ENCODE data around the gene TNS1. TPM values are rescaled to one million over a fixed set of nuclear protein-coding genes. Genes with fewer than 3 reads are reported as not detected.

Gene TNS1
- total RNA-seq, 1 experiment from 2014 or later = 6.2 TPM

DNA sequence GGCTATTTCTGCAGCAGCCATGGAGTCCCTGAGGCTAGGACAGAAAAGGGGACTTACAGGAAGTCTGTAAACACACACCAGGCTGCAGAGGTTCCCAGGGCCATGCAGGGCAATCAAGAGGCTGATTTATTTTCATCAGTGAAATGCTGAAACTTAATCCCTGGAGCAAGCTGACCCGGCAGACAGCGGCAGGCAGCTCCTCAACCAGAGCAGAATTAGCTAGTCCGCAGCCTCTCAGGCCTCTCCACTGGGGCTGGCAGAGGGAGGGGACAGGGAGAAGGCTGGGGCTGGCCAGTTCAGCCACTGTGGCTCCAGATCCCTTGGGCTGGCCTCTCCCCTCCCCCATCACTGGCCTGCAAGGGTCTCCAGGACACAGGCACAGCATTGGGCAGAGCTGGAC lies 136.3 kb downstream of the TNS1 start:
- Histone ChIP-seq H3K27ac (ENCODE audit: low read depth, low read length) (no peak overlapping the region), H3K79me2 (ENCODE audit: insufficient read depth, low read length) (no peaks in the 10 kb centered on the region), H3K27me3 (ENCODE audit: insufficient read depth, low read length) (no peaks in the 10 kb centered on the region), H3K4me1 (ENCODE audit: control insufficient read depth in 1 of 2, insufficient read depth in 2 of 2, low read length in 2 of 2) (peaks cover 11 to 14% of the 10 kb centered on the region in 2 experiments; a peak in 3 of 4 replicates), H4K20me1 (ENCODE audit: insufficient read depth) (no peaks in the 10 kb centered on the region), H3K9me3 (ENCODE audit: control insufficient read depth in 1 of 2, insufficient read depth in 1 of 2, low read depth in 1 of 2, low read length in 2 of 2) (no peaks in the 10 kb centered on the region), H3K4me3 (replicated peaks in 1 of 2; ENCODE audit: low read depth in 1 of 2, low read length in 2 of 2) (no peak overlapping the region), H3K9ac (ENCODE audit: low read length) (no peak overlapping the region), H3K9me2 (ENCODE audit: insufficient read depth) (no peaks in the 10 kb centered on the region), H3K36me3 (ENCODE audit: control insufficient read depth in 1 of 2, insufficient read depth in 2 of 2, low read length in 2 of 2) (no peaks in the 10 kb centered on the region), H3K4me2 (ENCODE audit: low read length) (no peak overlapping the region), H2AFZ (ENCODE audit: low read depth, low read length, poor library complexity, severe bottlenecking) (no peak overlapping the region)
- ChIA-PET POLR2A (no interaction called here), CTCF (no interaction called here), RAD21 (ENCODE audit: low non-redundant PET in 1 of 2, low total read pairs in 2 of 2, uncharacterized antibody in 2 of 2, unreplicated experiment in 2 of 2) (no interaction called here)
- intact Hi-C loops (cut with micrococcal nuclease) = no loop called here
- ATAC-seq = no peak
- no TSS peak for BruUV-seq (replicated peaks)
- no peak for DNase-seq (ENCODE audit: low read depth, low spot score)
- no peak for TF ChIP-seq POLR2A (IDR thresholded peaks at IDR 0.05; ENCODE audit: borderline replicate concordance, extremely low read depth, insufficient read depth, insufficient read length)

DNA sequence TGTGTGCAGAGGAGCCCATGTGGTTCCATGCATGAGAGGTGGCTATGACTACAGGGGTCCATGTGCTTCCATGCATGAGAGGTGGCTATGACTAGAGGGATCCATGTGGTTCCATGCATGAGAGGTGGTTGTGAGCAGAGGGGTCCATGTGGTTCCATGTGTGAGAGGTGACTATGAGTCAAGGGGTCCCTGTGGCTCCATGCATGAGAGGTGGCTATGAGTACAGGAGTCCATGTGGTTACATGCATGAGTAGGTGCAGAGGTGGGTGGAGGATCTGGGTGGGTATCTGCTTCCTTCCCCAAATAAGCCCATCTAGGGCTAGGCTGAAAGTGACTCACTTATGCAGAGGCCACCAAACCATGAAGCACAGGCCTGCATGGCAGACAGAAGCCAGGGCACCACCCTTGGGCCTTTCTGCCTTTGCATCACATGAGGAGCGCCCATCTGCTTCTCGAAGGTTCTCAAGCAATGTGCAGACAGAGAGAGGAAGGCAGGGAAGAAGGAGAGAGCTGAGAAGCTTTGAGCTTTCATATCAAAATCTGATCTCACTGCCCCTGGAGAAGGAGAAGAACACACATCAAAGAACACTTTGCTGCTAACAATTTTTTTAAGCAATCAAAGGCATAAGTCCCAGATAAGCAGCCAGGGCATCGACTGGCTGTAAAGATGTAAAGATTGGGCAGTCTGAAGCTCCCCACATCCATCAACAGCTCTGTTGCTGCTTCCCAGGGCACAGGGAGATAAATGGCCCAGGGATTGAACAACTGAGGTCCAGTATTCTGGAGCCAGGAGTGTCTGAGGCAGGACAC lies 137.6 kb downstream of the TNS1 start:
- ChIA-PET POLR2A (no interaction called here), RAD21 (ENCODE audit: low non-redundant PET in 1 of 2, low total read pairs in 2 of 2, uncharacterized antibody in 2 of 2, unreplicated experiment in 2 of 2) (no interaction called here), CTCF (no interaction called here)
- no peak overlapping the region for H2AFZ ChIP-seq (ENCODE audit: low read depth, low read length, poor library complexity, severe bottlenecking)
- H3K9me2 ChIP-seq (ENCODE audit: insufficient read depth) = no peaks in the 10 kb centered on the region
- BruUV-seq (replicated peaks) = no TSS peak
- H3K27ac ChIP-seq (ENCODE audit: low read depth, low read length) = no peak overlapping the region
- DNase-seq (ENCODE audit: low read depth, low spot score) (no peak), ATAC-seq (no peak)
- no peaks in the 10 kb centered on the region for H3K27me3 ChIP-seq (ENCODE audit: insufficient read depth, low read length)
- H3K4me3 ChIP-seq (replicated peaks in 1 of 2; ENCODE audit: low read depth in 1 of 2, low read length in 2 of 2) = no peak overlapping the region
- no peak overlapping the region for H3K9ac ChIP-seq (ENCODE audit: low read length)
- no peaks in the 10 kb centered on the region for H4K20me1 ChIP-seq (ENCODE audit: insufficient read depth)
- no peaks in the 10 kb centered on the region for H3K36me3 ChIP-seq (ENCODE audit: control insufficient read depth in 1 of 2, insufficient read depth in 2 of 2, low read length in 2 of 2)
- no peaks in the 10 kb centered on the region for H3K9me3 ChIP-seq (ENCODE audit: control insufficient read depth in 1 of 2, insufficient read depth in 1 of 2, low read depth in 1 of 2, low read length in 2 of 2)
- no peak overlapping the region for H3K4me2 ChIP-seq (ENCODE audit: low read length)
- TF ChIP-seq FOSL1 (IDR thresholded peaks at IDR 0.05; ENCODE audit: low read depth) (no peak), SP1 (IDR thresholded peaks at IDR 0.05; ENCODE audit: low read depth) (no peak), CEBPB (IDR thresholded peaks at IDR 0.05; ENCODE audit: low read depth) (no peak), TCF7L2 (IDR thresholded peaks at IDR 0.05; ENCODE audit: borderline replicate concordance, extremely low read depth, insufficient read depth, insufficient read length) (no peak), POLR2AphosphoS5 (IDR thresholded peaks at IDR 0.05; ENCODE audit: low read depth, low read length) (no peak), EGR1 (IDR thresholded peaks at IDR 0.05; ENCODE audit: low read depth) (no peak)
- peaks cover 11 to 14% of the 10 kb centered on the region in 2 experiments; a peak in 3 of 4 replicates for H3K4me1 ChIP-seq (ENCODE audit: control insufficient read depth in 1 of 2, insufficient read depth in 2 of 2, low read length in 2 of 2)
- no peaks in the 10 kb centered on the region for H3K79me2 ChIP-seq (ENCODE audit: insufficient read depth, low read length)
- intact Hi-C loops (cut with micrococcal nuclease) = no loop called here

All from HCT116 (cell line).